Astrocyte (in vitro differentiated cells and primary cell): ENCODE data around the gene C2orf68. TPM values are rescaled to one million over a fixed set of nuclear protein-coding genes. Genes with fewer than 3 reads are reported as not detected.

Source experiments
- DNase-seq: peaks from one replicate; pipeline ENCODE4 v3.0.0-alpha.2; 2010; ENCODE audit warnings: low read depth
- FAIRE-seq: peaks from 2 replicates; lab custom pipeline; 2011; peaks lifted over from hg19 to GRCh38; lab: Jason Lieb, UNC
- H2AFZ ChIP-seq: 2 replicates; pipeline ENCODE4 v1.6.0; 2012; ENCODE audit warnings: low read depth, low read length, inconsistent platforms
- H3K27ac ChIP-seq: 2 replicates; pipeline ENCODE4 v1.5.1; 2011; ENCODE audit warnings: low read depth, low read length, inconsistent platforms
- H3K27me3 ChIP-seq: 2 replicates; pipeline ENCODE4 v1.6.0; 2011; ENCODE audit warnings: low read length, inconsistent platforms; ENCODE audit not compliant: insufficient read depth
- H3K36me3 ChIP-seq: 2 replicates; pipeline ENCODE4 v1.5.1; 2011; ENCODE audit warnings: low read length, inconsistent platforms; ENCODE audit not compliant: insufficient read depth
- H3K4me1 ChIP-seq: 2 replicates; pipeline ENCODE4 v1.5.1; 2011; ENCODE audit warnings: low read length, inconsistent platforms; ENCODE audit not compliant: insufficient read depth
- H3K4me2 ChIP-seq: 2 replicates; pipeline ENCODE4 v1.6.0; 2012; ENCODE audit warnings: low read length, inconsistent platforms
- H3K4me3 ChIP-seq: 2 replicates; pipeline ENCODE4 v1.5.1; 2011; ENCODE audit warnings: low read depth, mild to moderate bottlenecking, low read length, inconsistent platforms; ENCODE audit not compliant: insufficient read depth
- H3K79me2 ChIP-seq: 2 replicates; pipeline ENCODE4 v1.6.0; 2012; ENCODE audit warnings: mild to moderate bottlenecking, low read length, inconsistent platforms; ENCODE audit not compliant: insufficient read depth
- H3K9ac ChIP-seq: 2 replicates; pipeline ENCODE4 v1.6.0; 2012; ENCODE audit warnings: mild to moderate bottlenecking, low read length, inconsistent platforms
- H3K9me3 ChIP-seq: 2 replicates; pipeline ENCODE4 v1.5.1; 2012; ENCODE audit warnings: low read depth, mild to moderate bottlenecking, low read length, inconsistent platforms; ENCODE audit not compliant: insufficient read depth
- H4K20me1 ChIP-seq: 2 replicates; pipeline ENCODE4 v1.6.0; 2012; ENCODE audit warnings: low read length, inconsistent platforms; ENCODE audit not compliant: insufficient read depth
- H3K27ac Mint-ChIP-seq: one replicate; pipeline ENCODE4 v1.8.0; 2021; ENCODE audit warnings: mild to moderate bottlenecking, mixed read lengths; ENCODE audit not compliant: unreplicated experiment
- H3K27me3 Mint-ChIP-seq: one replicate; pipeline ENCODE4 v1.8.0; 2021; ENCODE audit warnings: low read depth, mixed read lengths; ENCODE audit not compliant: unreplicated experiment
- H3K36me3 Mint-ChIP-seq: one replicate; pipeline ENCODE4 v1.8.0; 2021; ENCODE audit warnings: low read depth, mixed read lengths; ENCODE audit not compliant: unreplicated experiment
- H3K4me1 Mint-ChIP-seq: one replicate; pipeline ENCODE4 v1.8.0; 2021; ENCODE audit warnings: low read depth, mixed read lengths; ENCODE audit not compliant: unreplicated experiment
- H3K4me3 Mint-ChIP-seq: one replicate; pipeline ENCODE4 v1.8.0; 2021; ENCODE audit warnings: mild to moderate bottlenecking, moderate library complexity, mixed read lengths; ENCODE audit not compliant: unreplicated experiment
- H3K9me3 Mint-ChIP-seq: one replicate; pipeline ENCODE4 v1.8.0; 2021; ENCODE audit warnings: mild to moderate bottlenecking, mixed read lengths; ENCODE audit not compliant: unreplicated experiment
- EZH2 ChIP-seq: IDR thresholded peaks from 2 replicates; pipeline ENCODE4 v1.6.1; 2012; ENCODE audit warnings: mild to moderate bottlenecking, low read length, inconsistent platforms; ENCODE audit not compliant: insufficient read depth
- total RNA-seq: library from RNA; stranded (reverse); gene quantifications from 2 replicates; pipeline ENCODE4 v1.2.1, GENCODE V29; 2021
- TF ChIP-seq, protein P1 (sequence below): IDR thresholded peaks from 2 replicates; pipeline ENCODE4 v1.5.1; 2011; ENCODE audit warnings: low read depth, mild to moderate bottlenecking, inconsistent platforms, low read length, moderate library complexity; ENCODE audit not compliant: insufficient read depth

Gene C2orf68
- total RNA-seq, 1 donor from 2014 or later, result 17.8 TPM

DNA sequence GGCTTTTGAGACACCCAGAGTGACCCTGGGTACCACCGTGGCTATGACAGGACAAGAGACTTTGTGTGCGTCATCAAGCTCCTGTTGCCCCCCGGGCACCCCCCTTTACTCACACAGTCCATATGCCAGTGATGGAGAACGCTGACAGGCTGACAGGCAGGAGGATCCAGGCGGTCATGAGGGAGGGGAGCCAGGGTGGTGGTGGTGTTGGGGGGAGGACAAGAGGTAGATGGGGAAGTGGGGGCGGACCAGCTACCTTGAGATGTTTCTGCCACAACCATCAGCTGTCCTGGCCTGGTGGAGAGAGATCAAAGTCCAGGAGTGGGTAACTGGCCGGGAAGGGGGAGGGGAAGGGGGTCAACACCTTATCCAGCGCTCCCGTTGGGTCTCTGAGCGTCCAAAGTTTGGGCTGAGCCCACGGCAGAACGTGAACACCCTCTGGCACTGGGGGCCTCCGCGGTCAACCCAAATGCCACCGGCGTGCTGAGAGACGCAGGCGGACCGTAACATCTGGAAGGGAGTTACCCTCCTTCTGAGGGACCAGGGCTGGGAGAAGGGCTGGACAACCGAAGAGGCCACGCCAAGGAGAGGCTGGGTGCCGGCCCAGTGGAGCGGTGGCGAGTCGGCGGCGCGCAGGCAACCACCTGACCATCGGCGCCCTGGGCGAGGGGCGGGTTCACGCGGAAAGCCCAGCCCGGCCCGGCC lies 9.9 kb downstream of the C2orf68 start:
- Histone ChIP-seq H4K20me1 (peaks cover 28% of the 10 kb centered on the region), H3K9ac (peak overlapping the region; percentile 78), H3K4me3 (peak overlapping the region; percentile 92), H2AFZ (peak overlapping the region; percentile 82), H3K4me1 (peaks cover 22% of the 10 kb centered on the region), H3K27me3 (no peaks in the 10 kb centered on the region), H3K36me3 (peaks cover 5% of the 10 kb centered on the region), H3K27ac (no peak overlapping the region), H3K4me2 (peak overlapping the region; percentile 91), H3K79me2 (peaks cover 23% of the 10 kb centered on the region), H3K9me3 (no peaks in the 10 kb centered on the region)
- Mint-ChIP-seq H3K27ac (peak overlapping the region; percentile 72), H3K36me3 (peaks cover 10% of the 10 kb centered on the region), H3K4me3 (peak overlapping the region; percentile 86), H3K27me3 (no peaks in the 10 kb centered on the region), H3K9me3 (no peaks in the 10 kb centered on the region), H3K4me1 (peaks cover 32% of the 10 kb centered on the region)
- FAIRE-seq (no peak), DNase-seq (no peak)
- TF ChIP-seq EZH2, result no peak
- TF ChIP-seq, protein P1, sequence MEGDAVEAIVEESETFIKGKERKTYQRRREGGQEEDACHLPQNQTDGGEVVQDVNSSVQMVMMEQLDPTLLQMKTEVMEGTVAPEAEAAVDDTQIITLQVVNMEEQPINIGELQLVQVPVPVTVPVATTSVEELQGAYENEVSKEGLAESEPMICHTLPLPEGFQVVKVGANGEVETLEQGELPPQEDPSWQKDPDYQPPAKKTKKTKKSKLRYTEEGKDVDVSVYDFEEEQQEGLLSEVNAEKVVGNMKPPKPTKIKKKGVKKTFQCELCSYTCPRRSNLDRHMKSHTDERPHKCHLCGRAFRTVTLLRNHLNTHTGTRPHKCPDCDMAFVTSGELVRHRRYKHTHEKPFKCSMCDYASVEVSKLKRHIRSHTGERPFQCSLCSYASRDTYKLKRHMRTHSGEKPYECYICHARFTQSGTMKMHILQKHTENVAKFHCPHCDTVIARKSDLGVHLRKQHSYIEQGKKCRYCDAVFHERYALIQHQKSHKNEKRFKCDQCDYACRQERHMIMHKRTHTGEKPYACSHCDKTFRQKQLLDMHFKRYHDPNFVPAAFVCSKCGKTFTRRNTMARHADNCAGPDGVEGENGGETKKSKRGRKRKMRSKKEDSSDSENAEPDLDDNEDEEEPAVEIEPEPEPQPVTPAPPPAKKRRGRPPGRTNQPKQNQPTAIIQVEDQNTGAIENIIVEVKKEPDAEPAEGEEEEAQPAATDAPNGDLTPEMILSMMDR, result no peak

DNA sequence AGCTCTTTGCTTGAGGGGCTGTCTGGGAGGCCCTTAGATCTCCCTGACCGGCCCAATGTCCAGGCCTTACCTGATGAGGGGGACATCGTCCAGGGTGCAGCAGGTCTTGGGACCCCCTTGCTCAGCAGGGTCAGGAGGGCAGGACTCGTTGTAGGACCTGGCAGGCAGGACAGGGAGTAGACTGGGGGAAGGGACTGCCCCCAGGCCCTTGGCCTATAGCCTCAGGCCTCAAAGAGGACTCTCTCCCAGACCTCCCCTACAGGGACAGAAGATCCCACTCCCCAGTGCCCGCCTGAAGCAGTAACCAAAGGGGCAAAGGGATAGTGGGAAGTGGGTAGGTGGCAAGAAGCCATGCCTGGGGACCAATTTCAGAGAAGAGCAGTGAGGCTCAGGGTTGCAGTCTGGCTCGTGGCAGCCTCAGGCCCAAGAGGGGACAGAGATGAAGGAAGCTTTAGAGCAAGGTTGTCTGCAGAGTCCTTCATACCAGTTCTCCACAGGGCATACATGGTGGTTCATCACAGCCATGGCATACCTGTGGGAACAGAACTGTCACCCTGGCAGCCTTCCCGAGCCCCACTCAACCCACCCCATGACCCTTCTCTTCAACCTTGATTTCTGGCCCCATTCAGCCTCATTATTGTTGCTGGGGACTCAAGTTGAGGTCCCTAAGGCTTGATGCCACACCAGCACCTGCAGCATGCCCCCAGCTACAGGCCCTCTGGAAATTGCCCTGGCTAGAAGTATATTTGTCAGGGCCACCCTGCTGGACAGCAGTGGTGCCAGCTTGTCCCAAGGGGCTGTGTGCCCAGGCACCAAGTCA lies 10.7 kb downstream of the C2orf68 start:
- Mint-ChIP-seq H3K4me3 (peak overlapping the region; percentile 86), H3K9me3 (no peaks in the 10 kb centered on the region), H3K4me1 (peaks cover 28% of the 10 kb centered on the region), H3K27ac (peak overlapping the region; percentile 72), H3K27me3 (no peaks in the 10 kb centered on the region), H3K36me3 (peaks cover 10% of the 10 kb centered on the region)
- peak overlapping the region; percentile 78 for H3K9ac ChIP-seq
- peak overlapping the region; percentile 92 for H3K4me3 ChIP-seq
- no peak overlapping the region for H3K27ac ChIP-seq
- peaks cover 28% of the 10 kb centered on the region for H4K20me1 ChIP-seq
- H3K9me3 ChIP-seq, result no peaks in the 10 kb centered on the region
- H3K4me2 ChIP-seq, result peak overlapping the region; percentile 91
- H3K79me2 ChIP-seq, result peaks cover 30% of the 10 kb centered on the region
- peaks cover 26% of the 10 kb centered on the region for H3K4me1 ChIP-seq
- FAIRE-seq, result no peak
- TF ChIP-seq EZH2, result no peak
- TF ChIP-seq, protein P1, result no peak
- peaks cover 8% of the 10 kb centered on the region for H3K36me3 ChIP-seq
- no peak for DNase-seq
- no peak overlapping the region for H2AFZ ChIP-seq
- H3K27me3 ChIP-seq, result no peaks in the 10 kb centered on the region
